ENCODE measurements around the gene GALNT6.
"Not testable (repeated sequence)": the region's sequence is repeated elsewhere in the genome, so short reads cannot be mapped to it uniquely, and the experiment has no call there.

The GALNT6 gene

DNA sequence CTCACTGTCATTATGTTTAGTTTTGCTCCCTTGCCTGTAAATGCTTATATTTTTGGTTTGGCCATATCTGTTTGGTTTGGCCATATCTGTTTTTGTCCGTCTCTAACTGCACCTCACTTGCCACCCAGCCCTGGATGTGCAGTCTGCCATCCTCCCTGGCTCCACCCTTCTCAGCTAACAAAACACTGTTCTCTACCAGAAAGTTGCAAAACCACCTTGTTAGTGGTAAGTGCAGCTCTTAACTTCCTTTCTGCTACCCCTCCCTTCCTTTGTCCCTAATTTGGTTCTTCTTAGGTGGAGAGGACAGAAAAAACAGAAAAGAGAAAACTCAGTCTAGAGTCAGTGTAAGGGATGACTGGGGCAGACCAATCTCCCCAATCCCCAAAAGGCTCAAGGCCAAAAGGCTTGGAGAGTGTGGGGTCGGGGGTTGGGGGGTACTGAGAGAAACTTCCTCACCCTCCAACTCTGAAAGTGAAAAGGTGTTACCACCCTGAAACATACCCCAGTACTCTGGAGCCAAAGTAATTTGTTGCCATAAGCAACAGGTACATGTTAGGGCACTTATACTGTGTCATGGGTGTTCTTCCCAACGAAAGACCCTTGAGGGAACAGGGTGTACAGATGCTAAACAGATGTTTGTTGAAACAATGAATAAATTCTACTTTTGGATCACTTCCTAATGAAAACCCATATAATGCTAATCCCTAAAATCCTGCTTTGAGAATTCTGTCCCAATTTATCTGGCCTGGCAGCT lies 72.2 kb downstream of the GALNT6 start:
- peaks cover 80% of the 10 kb centered on the region for H3K4me1 Mint-ChIP-seq
- H3K27ac Mint-ChIP-seq, result peak overlapping the region; percentile 69
- H3K4me3 Mint-ChIP-seq, result peak overlapping the region; percentile 10
- H3K36me3 Mint-ChIP-seq, result no peaks in the 10 kb centered on the region
- peak; percentile 69 for ATAC-seq
- H3K9me3 Mint-ChIP-seq, result no peaks in the 10 kb centered on the region
- H3K27me3 Mint-ChIP-seq, result no peaks in the 10 kb centered on the region

DNA sequence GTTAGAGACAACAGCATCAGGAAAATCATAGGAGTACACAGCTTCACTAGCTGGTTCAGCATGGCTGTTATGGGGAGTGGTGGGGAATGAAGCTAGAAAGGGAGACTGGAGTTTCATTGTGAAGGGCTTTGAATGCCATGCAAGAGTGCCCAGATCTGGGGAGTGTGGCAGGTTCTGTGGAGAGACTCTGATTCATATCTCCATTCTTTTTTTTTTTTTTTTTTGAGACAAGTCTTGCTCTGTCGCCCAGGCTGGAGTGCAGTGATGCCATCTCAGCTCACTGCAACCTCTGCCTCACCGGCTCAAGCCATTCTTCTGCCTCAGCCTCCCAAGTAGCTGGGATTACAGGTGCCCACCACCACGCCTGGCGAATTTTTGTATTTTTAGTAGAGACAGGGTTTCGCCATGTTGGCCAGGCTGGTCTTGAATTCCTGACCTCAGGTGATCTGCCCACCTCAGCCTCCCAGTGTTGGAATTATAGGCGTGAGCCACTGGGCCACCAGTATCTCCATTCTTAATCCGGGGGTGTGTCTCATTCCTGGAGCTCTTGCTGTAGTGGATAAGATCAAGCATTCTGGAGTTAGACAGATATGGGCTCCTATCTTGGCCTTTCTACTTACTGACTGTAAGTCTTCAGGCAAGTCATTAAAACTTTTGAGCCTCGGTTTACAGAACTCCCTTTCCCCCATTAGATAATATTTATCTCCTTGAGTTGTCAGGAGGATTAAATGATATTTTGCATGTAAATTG lies 73.0 kb downstream of the GALNT6 start:
- not testable (repeated sequence) for H3K36me3 Mint-ChIP-seq, H3K27me3 Mint-ChIP-seq, ATAC-seq, H3K9me3 Mint-ChIP-seq, H3K4me3 Mint-ChIP-seq
- Mint-ChIP-seq H3K4me1 (peaks cover 74% of the 10 kb centered on the region), H3K27ac (peak overlapping the region; percentile 69)

DNA sequence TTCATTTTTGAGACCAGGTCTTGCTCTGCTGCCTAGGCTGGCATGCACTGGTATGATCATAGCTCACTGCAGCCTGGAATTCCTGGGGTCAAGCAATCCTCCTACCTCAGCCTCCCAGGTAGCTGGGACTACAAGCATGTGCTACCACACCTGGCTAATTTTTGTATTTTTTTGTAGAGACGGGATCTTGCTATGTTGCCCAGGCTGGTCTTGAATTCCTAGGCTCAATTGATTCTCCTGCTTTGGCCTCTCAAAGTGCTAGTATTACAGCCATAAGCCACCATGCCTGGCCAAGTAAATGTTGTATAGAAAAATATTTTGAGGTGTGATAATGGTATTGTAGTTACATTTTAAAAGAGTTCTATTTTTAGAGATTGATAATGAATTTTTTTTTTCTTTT lies 79.8 kb downstream of the GALNT6 start:
- Mint-ChIP-seq H3K9me3 (no peaks in the 10 kb centered on the region), H3K4me1 (peaks cover 25% of the 10 kb centered on the region), H3K27me3 (no peaks in the 10 kb centered on the region), H3K36me3 (peaks cover 30% of the 10 kb centered on the region), H3K4me3 (no peak overlapping the region), H3K27ac (no peak overlapping the region)
- no peak for ATAC-seq

DNA sequence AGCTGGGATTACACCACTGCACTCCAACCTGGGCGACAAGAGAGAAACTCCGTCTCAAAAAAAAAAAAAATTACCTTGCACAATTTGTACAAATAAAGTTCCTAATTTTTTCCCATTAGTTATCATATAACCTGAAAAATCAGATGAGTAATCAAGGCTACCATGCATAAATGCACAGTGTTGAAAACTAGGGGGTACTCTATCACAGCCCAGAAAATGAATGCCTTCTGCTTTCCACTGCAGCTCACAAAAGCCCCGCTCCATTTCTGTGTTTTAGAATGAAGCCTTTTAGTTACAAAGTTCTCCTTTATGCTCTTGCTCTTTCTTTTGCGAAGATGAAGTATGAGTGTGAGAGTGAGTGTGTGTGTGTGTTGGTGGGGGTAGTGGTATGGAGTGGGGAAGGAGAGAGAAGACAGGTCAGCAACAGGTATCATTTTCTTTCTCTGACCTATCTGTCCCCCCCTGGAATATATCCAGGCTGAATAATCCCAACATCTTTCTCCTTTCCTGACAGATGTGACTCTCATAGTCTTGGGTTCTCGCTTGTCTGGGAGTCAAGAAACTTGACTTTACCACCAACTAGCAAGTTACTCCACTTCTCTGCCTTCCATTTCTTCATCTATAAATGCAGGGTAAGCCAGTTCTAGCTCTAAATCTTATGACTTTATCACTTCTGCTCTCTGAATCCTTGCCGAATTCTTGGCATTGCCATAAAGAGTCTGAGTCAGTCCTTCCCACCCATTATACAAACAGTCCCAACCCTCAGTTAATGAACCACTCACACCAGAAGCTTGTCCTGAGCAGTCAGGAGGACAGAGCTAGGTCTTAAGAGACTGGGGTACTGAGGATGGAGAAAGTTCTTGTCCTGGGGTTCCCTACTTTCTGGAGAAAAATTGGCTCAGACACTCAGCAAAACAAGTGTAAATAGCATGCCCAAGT lies 83.3 kb downstream of the GALNT6 start:
- Mint-ChIP-seq H3K4me3 (no peak overlapping the region), H3K27me3 (no peaks in the 10 kb centered on the region), H3K4me1 (peaks cover 17% of the 10 kb centered on the region), H3K27ac (peak overlapping the region; percentile 25), H3K9me3 (no peaks in the 10 kb centered on the region), H3K36me3 (peaks cover 32% of the 10 kb centered on the region)
- no peak for ATAC-seq

DNA sequence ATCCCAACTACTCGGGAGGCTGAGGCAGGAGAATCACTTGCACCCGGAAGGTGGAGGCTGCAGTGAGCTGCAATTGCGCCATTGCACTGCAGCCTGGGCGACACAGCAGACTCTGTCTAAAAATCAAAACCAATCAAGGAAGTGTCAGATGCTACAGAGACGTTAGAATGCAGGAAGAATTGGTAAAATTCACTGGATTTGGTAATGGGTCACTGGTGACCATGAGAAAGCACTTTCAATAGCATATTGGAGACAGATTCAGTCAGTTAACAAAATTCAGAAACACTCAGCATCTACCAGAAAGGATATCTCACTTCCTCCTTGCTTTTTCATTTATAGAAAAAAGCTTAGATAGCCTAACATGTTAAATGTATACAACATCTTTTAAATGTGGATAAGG lies 84.7 kb downstream of the GALNT6 start:
- no peak for ATAC-seq
- Mint-ChIP-seq H3K9me3 (no peaks in the 10 kb centered on the region), H3K4me1 (peaks cover 17% of the 10 kb centered on the region), H3K27ac (no peak overlapping the region), H3K36me3 (peaks cover 36% of the 10 kb centered on the region), H3K27me3 (no peaks in the 10 kb centered on the region), H3K4me3 (no peak overlapping the region)

Data from stimulated activated memory B cell treated with anti-CD40 and anti-IgM and Interleukin-4, amounts not matched to agents 10 μg/mL and 1 μg/mL and 100 μg/mL, for 72 hours (primary cell).